ENCODE data around the gene SYNGR3. TPM values are rescaled to one million over a fixed set of nuclear protein-coding genes. Genes with fewer than 3 reads are reported as not detected.

Gene SYNGR3
- total and polyA plus RNA-seq, 2 donors (not counting 1 experiment from before 2014, with no cell fraction given), result 1.8 TPM

- peaks cover 27% of the 10 kb centered on the region for H3K36me3 ChIP-seq (ENCODE audit: control insufficient read depth, insufficient read depth, low read length)
- no peaks in the 10 kb centered on the region for H4K20me1 ChIP-seq (ENCODE audit: control insufficient read depth, extremely low read depth, insufficient read depth, low read length)
- no peak within 1 kb of the TSS for H3K9ac ChIP-seq (ENCODE audit: insufficient read depth, low read length)
- no peak within 1 kb of the TSS for H3K27ac ChIP-seq (ENCODE audit: insufficient read depth, low read length)
- H3K4me1 ChIP-seq (ENCODE audit: control insufficient read depth, extremely low read depth, insufficient read depth, low read length), result peaks cover 9% of the 10 kb centered on the region
- peaks cover 11% of the 10 kb centered on the region for H3K79me2 ChIP-seq (ENCODE audit: control insufficient read depth, insufficient read depth, low read length)
- no peak within 1 kb of the TSS for H3K4me3 ChIP-seq (replicated peaks in 1 of 4; ENCODE audit: control extremely low read depth in 1 of 4, insufficient read depth in 1 of 4, low read depth in 3 of 4, low read length in 4 of 4)
- TF ChIP-seq EZH2 (IDR thresholded peaks at IDR 0.05; ENCODE audit: low read length, missing control alignments), result no peak
- TF ChIP-seq CTCF (conservative IDR thresholded peaks at IDR 0.05 in 1 of 2, IDR thresholded peaks at IDR 0.05 in 1 of 2; ENCODE audit: low read depth in 1 of 2, low read length in 2 of 2), result no peak
- DNase-seq (ENCODE audit: low read depth in 2 of 2), result no peak
- H3K27me3 ChIP-seq (ENCODE audit: control insufficient read depth, insufficient read depth, low read length), result peaks cover 19% of the 10 kb centered on the region
- no peak within 1 kb of the TSS for H3K4me2 ChIP-seq (ENCODE audit: extremely low read depth, insufficient read depth, low read length)
- no peaks in the 10 kb centered on the region for H3K9me3 ChIP-seq (ENCODE audit: control insufficient read depth, insufficient read depth, low read depth, low read length)
- no peak within 1 kb of the TSS for H2AFZ ChIP-seq (ENCODE audit: low read length)
These were observed 8.4 kb upstream of the SYNGR3 start, which contains the start of gene NOXO1 for GRCh38 chr16:1981398-1981836. TSS of gene NOXO1 (minus strand) at chr16:1981469. CDS start at chr16:1981179, 290 bp downstream.

- H3K4me1 ChIP-seq (ENCODE audit: control insufficient read depth, extremely low read depth, insufficient read depth, low read length), result peaks cover 9% of the 10 kb centered on the region
- H3K4me2 ChIP-seq (ENCODE audit: extremely low read depth, insufficient read depth, low read length), result no peak overlapping the region
- H3K79me2 ChIP-seq (ENCODE audit: control insufficient read depth, insufficient read depth, low read length), result peaks cover 11% of the 10 kb centered on the region
- H3K36me3 ChIP-seq (ENCODE audit: control insufficient read depth, insufficient read depth, low read length), result peaks cover 26% of the 10 kb centered on the region
- no peak overlapping the region for H3K4me3 ChIP-seq (replicated peaks in 1 of 4; ENCODE audit: control extremely low read depth in 1 of 4, insufficient read depth in 1 of 4, low read depth in 3 of 4, low read length in 4 of 4)
- DNase-seq (ENCODE audit: low read depth in 2 of 2), result no peak
- H3K9me3 ChIP-seq (ENCODE audit: control insufficient read depth, insufficient read depth, low read depth, low read length), result no peaks in the 10 kb centered on the region
- H3K27me3 ChIP-seq (ENCODE audit: control insufficient read depth, insufficient read depth, low read length), result peaks cover 19% of the 10 kb centered on the region
- no peak overlapping the region for H2AFZ ChIP-seq (ENCODE audit: low read length)
- H4K20me1 ChIP-seq (ENCODE audit: control insufficient read depth, extremely low read depth, insufficient read depth, low read length), result no peaks in the 10 kb centered on the region
- TF ChIP-seq EZH2 (IDR thresholded peaks at IDR 0.05; ENCODE audit: low read length, missing control alignments) (peak; percentile 67), CTCF (conservative IDR thresholded peaks at IDR 0.05 in 1 of 2, IDR thresholded peaks at IDR 0.05 in 1 of 2; ENCODE audit: low read depth in 1 of 2, low read length in 2 of 2) (no peak)
- H3K27ac ChIP-seq (ENCODE audit: insufficient read depth, low read length), result no peak overlapping the region
- no peak overlapping the region for H3K9ac ChIP-seq (ENCODE audit: insufficient read depth, low read length)
These were observed 7.7 kb upstream of the SYNGR3 start for GRCh38 chr16:1982013-1982433.

GRCh38 chr16:1982991-1983543 is 6.7 kb upstream of the SYNGR3 start:
- Histone ChIP-seq H3K4me3 (replicated peaks in 1 of 4; ENCODE audit: control extremely low read depth in 1 of 4, insufficient read depth in 1 of 4, low read depth in 3 of 4, low read length in 4 of 4) (peak overlapping the region in 3 of 4 experiments; percentile 12 to 73 (median 41)), H3K36me3 (ENCODE audit: control insufficient read depth, insufficient read depth, low read length) (peaks cover 23% of the 10 kb centered on the region), H3K79me2 (ENCODE audit: control insufficient read depth, insufficient read depth, low read length) (peaks cover 11% of the 10 kb centered on the region), H2AFZ (ENCODE audit: low read length) (no peak overlapping the region), H3K4me2 (ENCODE audit: extremely low read depth, insufficient read depth, low read length) (peak overlapping the region; percentile 77), H3K9me3 (ENCODE audit: control insufficient read depth, insufficient read depth, low read depth, low read length) (no peaks in the 10 kb centered on the region), H3K4me1 (ENCODE audit: control insufficient read depth, extremely low read depth, insufficient read depth, low read length) (peaks cover 9% of the 10 kb centered on the region), H3K9ac (ENCODE audit: insufficient read depth, low read length) (no peak overlapping the region), H3K27ac (ENCODE audit: insufficient read depth, low read length) (no peak overlapping the region), H3K27me3 (ENCODE audit: control insufficient read depth, insufficient read depth, low read length) (peaks cover 19% of the 10 kb centered on the region), H4K20me1 (ENCODE audit: control insufficient read depth, extremely low read depth, insufficient read depth, low read length) (no peaks in the 10 kb centered on the region)
- TF ChIP-seq CTCF (conservative IDR thresholded peaks at IDR 0.05 in 1 of 2, IDR thresholded peaks at IDR 0.05 in 1 of 2; ENCODE audit: low read depth in 1 of 2, low read length in 2 of 2), result peak; percentile 21 to 32
- no peak for TF ChIP-seq EZH2 (IDR thresholded peaks at IDR 0.05; ENCODE audit: low read length, missing control alignments)
- DNase-seq (ENCODE audit: low read depth in 2 of 2), result no peak

Data from fibroblast of lung (primary cell).